Measurements from ENCODE around the gene TBXA2R.

TBXA2R gene

DNA sequence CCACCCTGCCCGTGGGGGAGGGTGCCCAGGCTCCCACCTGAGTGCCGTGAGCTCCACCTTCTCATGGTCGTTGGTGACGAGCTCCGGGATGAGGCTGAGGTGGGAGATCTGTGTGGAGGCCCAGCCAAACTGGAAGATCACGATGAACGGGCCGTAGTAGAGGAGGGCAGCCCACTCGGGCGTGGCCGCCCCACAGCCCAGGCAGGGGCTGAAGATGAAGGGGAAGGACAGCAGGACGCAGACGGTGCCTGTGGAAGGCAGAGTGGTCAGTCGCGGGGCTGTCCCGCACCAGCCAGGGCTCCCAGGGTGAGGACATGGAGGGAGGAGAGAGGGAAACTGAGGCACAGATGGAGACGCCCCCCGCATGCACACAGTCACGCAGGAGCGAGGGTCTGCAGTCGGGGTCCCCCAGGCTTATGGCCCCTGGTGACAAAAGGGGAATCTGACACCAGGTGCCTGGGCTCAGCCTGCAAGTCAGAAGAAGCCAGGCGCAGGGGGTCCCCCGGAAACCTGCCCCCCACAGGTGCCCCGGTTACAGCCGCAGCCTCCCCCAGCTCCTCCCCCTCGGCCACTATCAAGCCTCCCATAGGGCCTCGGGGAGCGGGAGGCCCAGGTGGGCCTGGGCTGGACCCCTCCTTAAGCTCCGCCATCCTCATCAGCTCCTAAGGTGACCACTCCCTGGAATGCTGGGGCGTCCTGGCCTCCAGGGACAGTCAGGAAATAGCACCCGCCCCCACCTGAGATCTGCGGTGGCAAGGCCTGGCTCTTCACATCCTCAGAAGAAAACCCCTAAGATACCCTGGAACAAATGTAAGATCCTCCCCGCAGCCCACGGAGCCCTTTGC is 55.5 kb downstream of the TBXA2R start:
- Histone ChIP-seq H3K27ac (no peak overlapping the region), H3K27me3 (no peaks in the 10 kb centered on the region), H3K4me3 (no peak overlapping the region), H3K36me3 (peaks cover 0 to 25% (median 7%) of the 10 kb centered on the region in 3 donors), H3K9me3 (no peaks in the 10 kb centered on the region), H3K4me1 (peaks cover 0 to 14% (median 11%) of the 10 kb centered on the region in 4 donors)
- DNase-seq, result peak in 1 of 2 donors; percentile 65
- TF ChIP-seq CTCF (IDR thresholded peaks at IDR 0.05), result no peak
- intact Hi-C loops (cut with DNase I; ENCODE audit: low total_unique reads), result no loop called here

- peaks cover 0 to 27% (median 7%) of the 10 kb centered on the region in 3 donors for H3K36me3 ChIP-seq
- no peak for TF ChIP-seq CTCF (IDR thresholded peaks at IDR 0.05)
- intact Hi-C loops (cut with DNase I; ENCODE audit: low total_unique reads), result no loop called here
These were observed 56.9 kb downstream of the TBXA2R start for GRCh38 chr19:3549816-3550215.

GRCh38 chr19:3548606-3549005 is 58.1 kb downstream of the TBXA2R start:
- Histone ChIP-seq H3K27me3 (no peaks in the 10 kb centered on the region), H3K4me3 (no peak overlapping the region), H3K4me1 (peaks cover 0 to 17% (median 3%) of the 10 kb centered on the region in 4 donors), H3K27ac (no peak overlapping the region), H3K36me3 (peaks cover 0 to 40% (median 7%) of the 10 kb centered on the region in 3 donors), H3K9me3 (no peaks in the 10 kb centered on the region)
- DNase-seq, result no peak
- no peak for TF ChIP-seq CTCF (IDR thresholded peaks at IDR 0.05)
- intact Hi-C loops (cut with DNase I; ENCODE audit: low total_unique reads), result no loop called here

More at GRCh38 chr19:3549816-3550215, 56.9 kb downstream of the TBXA2R start:
- no peak for DNase-seq
- Histone ChIP-seq H3K4me1 (peaks cover 0 to 12% (median under 1%) of the 10 kb centered on the region in 4 donors), H3K9me3 (no peaks in the 10 kb centered on the region), H3K27ac (no peak overlapping the region), H3K4me3 (no peak overlapping the region), H3K27me3 (no peaks in the 10 kb centered on the region)

DNA sequence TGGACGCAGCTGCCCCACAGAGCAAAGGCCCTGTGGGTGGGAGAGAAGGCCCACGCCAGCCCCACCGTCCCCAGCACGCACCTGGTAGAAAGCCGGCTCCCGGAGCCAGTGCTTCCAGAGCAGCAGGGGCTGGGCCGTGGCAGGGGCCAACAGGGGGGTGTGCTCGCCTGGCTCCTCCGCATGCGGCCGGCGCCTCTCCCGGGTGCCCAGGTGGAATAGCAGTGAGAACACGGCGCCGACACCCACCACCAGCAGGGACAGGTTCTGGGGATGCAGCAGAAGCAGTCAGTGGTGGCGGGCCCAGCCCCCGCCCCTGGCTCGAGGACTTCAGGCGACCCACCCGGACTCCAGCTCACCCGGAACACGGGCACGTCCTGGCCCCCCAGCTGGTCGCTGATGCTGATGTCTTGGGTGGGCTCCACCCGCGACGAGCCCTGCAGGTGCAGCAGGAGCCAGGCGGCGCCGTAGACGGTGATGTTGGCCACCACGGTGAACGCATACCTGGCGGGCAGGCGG is 58.9 kb downstream of the TBXA2R start:
- intact Hi-C loops (cut with DNase I; ENCODE audit: low total_unique reads), result no loop called here
- H3K9me3 ChIP-seq, result no peaks in the 10 kb centered on the region
- peak in 1 of 2 donors; percentile 61 for DNase-seq
- no peaks in the 10 kb centered on the region for H3K27me3 ChIP-seq
- H3K27ac ChIP-seq, result no peak overlapping the region
- H3K36me3 ChIP-seq, result peaks cover 0 to 42% (median 7%) of the 10 kb centered on the region in 3 donors
- TF ChIP-seq CTCF (IDR thresholded peaks at IDR 0.05), result no peak
- H3K4me1 ChIP-seq, result peaks cover 0 to 25% (median 9%) of the 10 kb centered on the region in 4 donors
- H3K4me3 ChIP-seq, result no peak overlapping the region

GRCh38 chr19:3547301-3547731 is 59.4 kb downstream of the TBXA2R start:
- Histone ChIP-seq H3K27me3 (no peaks in the 10 kb centered on the region), H3K27ac (no peak overlapping the region), H3K4me1 (peaks cover 0 to 25% (median 10%) of the 10 kb centered on the region in 4 donors), H3K9me3 (no peaks in the 10 kb centered on the region), H3K4me3 (no peak overlapping the region), H3K36me3 (peaks cover 0 to 46% (median 7%) of the 10 kb centered on the region in 3 donors)
- peak in 1 of 2 experiments; percentile 39 for TF ChIP-seq CTCF (IDR thresholded peaks at IDR 0.05)
- intact Hi-C loops (cut with DNase I; ENCODE audit: low total_unique reads), result no loop called here
- peak in 1 of 2 donors; percentile 67 for DNase-seq
